ENCODE measurements around the gene AVPR2. TPM values are rescaled to one million over a fixed set of nuclear protein-coding genes. Genes with fewer than 3 reads are reported as not detected.

Gene AVPR2
- total RNA-seq, 1 donor from 2014 or later, result not detected

GRCh38 chrX:153864561-153865320 is 39.7 kb upstream of the AVPR2 start:
- H3K27ac Mint-ChIP-seq (ENCODE audit: unreplicated experiment), result no peak overlapping the region
- TF ChIP-seq CTCF (IDR thresholded peaks at IDR 0.05; ENCODE audit: partially characterized antibody, unreplicated experiment), result no peak
- peaks cover 6% of the 10 kb centered on the region for H3K9me3 Mint-ChIP-seq (ENCODE audit: unreplicated experiment)
- H3K36me3 Mint-ChIP-seq (ENCODE audit: unreplicated experiment), result no peaks in the 10 kb centered on the region
- DNase-seq, result no peak
- peaks cover 5% of the 10 kb centered on the region for H3K27me3 Mint-ChIP-seq (ENCODE audit: unreplicated experiment)
- no peak overlapping the region for H3K4me3 Mint-ChIP-seq (ENCODE audit: unreplicated experiment)
- no peaks in the 10 kb centered on the region for H3K4me1 Mint-ChIP-seq (ENCODE audit: low read depth, unreplicated experiment)

- peaks cover 6% of the 10 kb centered on the region for H3K9me3 Mint-ChIP-seq (ENCODE audit: unreplicated experiment)
- H3K27ac Mint-ChIP-seq (ENCODE audit: unreplicated experiment), result no peak overlapping the region
- no peaks in the 10 kb centered on the region for H3K36me3 Mint-ChIP-seq (ENCODE audit: unreplicated experiment)
- DNase-seq, result no peak
- H3K27me3 Mint-ChIP-seq (ENCODE audit: unreplicated experiment), result peaks cover 5% of the 10 kb centered on the region
- TF ChIP-seq CTCF (IDR thresholded peaks at IDR 0.05; ENCODE audit: partially characterized antibody, unreplicated experiment), result no peak
- H3K4me3 Mint-ChIP-seq (ENCODE audit: unreplicated experiment), result no peak overlapping the region
- H3K4me1 Mint-ChIP-seq (ENCODE audit: low read depth, unreplicated experiment), result no peaks in the 10 kb centered on the region
Measured at GRCh38 chrX:153865321-153865580, 39.2 kb upstream of the AVPR2 start.

GRCh38 chrX:153865685-153866084 is 38.8 kb upstream of the AVPR2 start:
- Mint-ChIP-seq H3K27ac (ENCODE audit: unreplicated experiment) (no peak overlapping the region), H3K4me3 (ENCODE audit: unreplicated experiment) (no peak overlapping the region), H3K4me1 (ENCODE audit: low read depth, unreplicated experiment) (peaks cover 2% of the 10 kb centered on the region), H3K9me3 (ENCODE audit: unreplicated experiment) (peaks cover 5% of the 10 kb centered on the region), H3K27me3 (ENCODE audit: unreplicated experiment) (peaks cover 7% of the 10 kb centered on the region), H3K36me3 (ENCODE audit: unreplicated experiment) (no peaks in the 10 kb centered on the region)
- no peak for TF ChIP-seq CTCF (IDR thresholded peaks at IDR 0.05; ENCODE audit: partially characterized antibody, unreplicated experiment)
- DNase-seq, result no peak

- peaks cover 7% of the 10 kb centered on the region for H3K27me3 Mint-ChIP-seq (ENCODE audit: unreplicated experiment)
- TF ChIP-seq CTCF (IDR thresholded peaks at IDR 0.05; ENCODE audit: partially characterized antibody, unreplicated experiment), result no peak
- no peak overlapping the region for H3K4me3 Mint-ChIP-seq (ENCODE audit: unreplicated experiment)
- no peaks in the 10 kb centered on the region for H3K36me3 Mint-ChIP-seq (ENCODE audit: unreplicated experiment)
- no peak for DNase-seq
- H3K27ac Mint-ChIP-seq (ENCODE audit: unreplicated experiment), result no peak overlapping the region
- peaks cover 4% of the 10 kb centered on the region for H3K9me3 Mint-ChIP-seq (ENCODE audit: unreplicated experiment)
- peaks cover 3% of the 10 kb centered on the region for H3K4me1 Mint-ChIP-seq (ENCODE audit: low read depth, unreplicated experiment)
Measured at GRCh38 chrX:153866302-153867019, 38.0 kb upstream of the AVPR2 start.

GRCh38 chrX:153867139-153867538 is 37.3 kb upstream of the AVPR2 start:
- peaks cover 8% of the 10 kb centered on the region for H3K27me3 Mint-ChIP-seq (ENCODE audit: unreplicated experiment)
- TF ChIP-seq CTCF (IDR thresholded peaks at IDR 0.05; ENCODE audit: partially characterized antibody, unreplicated experiment), result no peak
- H3K36me3 Mint-ChIP-seq (ENCODE audit: unreplicated experiment), result no peaks in the 10 kb centered on the region
- H3K4me1 Mint-ChIP-seq (ENCODE audit: low read depth, unreplicated experiment), result peaks cover 4% of the 10 kb centered on the region
- H3K27ac Mint-ChIP-seq (ENCODE audit: unreplicated experiment), result no peak overlapping the region
- no peak overlapping the region for H3K4me3 Mint-ChIP-seq (ENCODE audit: unreplicated experiment)
- peaks cover 4% of the 10 kb centered on the region for H3K9me3 Mint-ChIP-seq (ENCODE audit: unreplicated experiment)
- no peak for DNase-seq

Measured in glutamatergic neuron (in vitro differentiated cells).